GM08714 (cell line): Measurements from ENCODE around the gene IARS2.

ENCODE experiments used
- H3K4me3 ChIP-seq: fragments of 200-500 bp; sonication (Bioruptor generic); 2 replicates; pipeline ENCODE4 v1.5.1; 2014; ENCODE audit warnings: mild to moderate bottlenecking, low read length, inconsistent platforms
- ZNF274 ChIP-seq: IDR thresholded peaks from 2 replicates; pipeline ENCODE4 v1.6.1; 2012; ENCODE audit warnings: mild to moderate bottlenecking, low read depth, low read length

Gene IARS2

DNA sequence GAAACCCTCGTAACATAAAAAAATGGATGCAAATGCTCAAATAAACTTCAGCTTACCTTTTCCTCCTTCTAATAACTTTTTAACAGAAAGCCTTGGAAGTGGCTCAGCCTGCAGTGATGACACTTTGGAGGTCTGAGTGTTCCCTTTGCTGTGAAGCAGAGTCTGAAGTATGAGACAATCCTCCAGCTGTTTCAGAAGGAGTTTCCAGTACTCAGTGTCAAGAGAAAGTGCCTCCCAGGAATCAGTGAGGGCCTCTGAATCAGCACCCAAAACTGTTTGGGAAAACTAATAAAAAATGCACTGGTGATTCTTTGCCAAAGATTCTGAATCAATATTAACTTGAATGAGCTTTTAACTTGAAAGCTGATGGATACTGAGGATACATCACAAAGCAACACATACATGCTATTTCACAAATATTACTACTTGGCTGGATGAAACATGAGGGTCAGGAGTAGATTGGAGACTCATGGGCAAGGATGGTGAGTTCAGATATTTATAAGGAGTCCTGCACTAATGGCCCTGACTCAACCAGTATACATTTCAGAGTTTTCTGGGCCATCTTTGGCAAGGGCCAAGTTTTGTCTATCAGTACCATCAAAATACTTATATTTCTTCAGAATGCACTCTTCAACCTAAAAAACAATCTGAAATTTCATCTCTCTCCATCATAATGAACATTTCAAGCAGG is 77.0 kb downstream of the IARS2 start:
- no peak overlapping the region for H3K4me3 ChIP-seq
- no peak for TF ChIP-seq ZNF274

DNA sequence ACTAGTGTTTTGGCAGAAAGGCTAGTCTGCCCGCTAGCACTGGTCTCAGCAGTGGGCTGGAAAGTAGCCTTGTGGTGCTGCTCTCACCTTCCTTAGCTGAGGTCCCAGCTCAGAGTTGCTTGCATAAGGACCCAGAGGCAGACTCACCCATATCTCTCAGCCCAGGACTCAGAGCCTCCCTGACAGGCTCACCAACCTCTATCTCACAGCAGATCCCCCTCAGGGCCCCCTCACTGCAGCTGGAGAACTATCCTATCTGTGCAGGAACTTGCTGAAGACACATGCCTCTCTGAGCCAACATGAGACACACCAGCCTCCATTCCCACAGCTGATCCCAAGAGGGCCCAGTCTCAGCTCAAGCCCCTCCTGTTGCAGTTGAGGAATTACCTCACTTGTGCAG is 82.6 kb downstream of the IARS2 start:
- no peak for TF ChIP-seq ZNF274
- H3K4me3 ChIP-seq: no peak overlapping the region

DNA sequence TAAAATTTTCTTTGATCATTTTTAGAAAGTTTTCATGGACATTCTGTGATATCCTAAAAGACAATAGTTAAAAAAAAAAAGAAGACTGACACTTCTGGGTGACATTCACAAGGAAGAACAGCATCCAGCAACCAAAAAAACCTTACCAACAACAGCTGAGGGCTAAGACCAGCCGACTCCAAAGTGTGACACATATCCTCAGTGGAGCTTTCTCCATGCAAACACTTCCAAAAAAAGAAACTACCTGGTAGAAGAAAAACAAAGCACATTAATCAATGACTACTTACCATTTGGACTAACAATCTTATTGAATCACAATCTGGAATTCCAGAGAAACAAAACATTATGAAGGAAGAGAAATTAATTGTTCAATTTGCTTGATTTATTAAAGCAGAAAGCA is 88.2 kb downstream of the IARS2 start:
- no peak overlapping the region for H3K4me3 ChIP-seq
- no peak for TF ChIP-seq ZNF274

GRCh38 chr1:220182656-220183055 is 88.7 kb downstream of the IARS2 start:
- no peak overlapping the region for H3K4me3 ChIP-seq
- no peak for TF ChIP-seq ZNF274

DNA sequence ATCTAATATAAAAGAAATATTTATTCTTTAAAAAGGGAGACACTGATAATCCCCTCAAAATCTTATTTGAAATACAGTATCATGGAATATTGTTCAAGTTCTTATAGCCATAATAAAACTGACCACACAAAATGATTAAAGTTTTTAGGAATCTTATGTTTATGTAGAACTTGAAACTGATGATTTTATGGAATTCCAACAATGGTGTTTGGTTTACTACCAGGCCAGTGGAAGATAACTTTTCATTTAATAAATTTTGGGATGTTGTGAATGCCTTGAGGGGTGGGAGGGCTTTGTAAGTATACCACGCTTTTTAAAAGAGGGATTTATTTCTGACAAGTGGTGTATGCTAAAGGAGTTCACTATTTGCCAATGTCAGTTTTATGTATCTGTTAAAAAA is 90.6 kb downstream of the IARS2 start:
- no peak overlapping the region for H3K4me3 ChIP-seq
- no peak for TF ChIP-seq ZNF274

GRCh38 chr1:220186752-220187151 is 92.8 kb downstream of the IARS2 start:
- TF ChIP-seq ZNF274: no peak
- no peak overlapping the region for H3K4me3 ChIP-seq

- H3K4me3 ChIP-seq: no peak overlapping the region
These were observed 94.6 kb downstream of the IARS2 start for GRCh38 chr1:220188538-220188937.

GRCh38 chr1:220189750-220190347 is 95.9 kb downstream of the IARS2 start:
- TF ChIP-seq ZNF274: no peak
- H3K4me3 ChIP-seq: no peak overlapping the region

More at GRCh38 chr1:220188538-220188937, 94.6 kb downstream of the IARS2 start:
- no peak for TF ChIP-seq ZNF274

GRCh38 chr1:220195701-220196100 is 101.8 kb downstream of the IARS2 start:
- H3K4me3 ChIP-seq: no peak overlapping the region
- TF ChIP-seq ZNF274: no peak
